Activated B cell treated with CpG ODN at 0.5 μM for 24 hours (primary cell): Measurements from ENCODE around the gene TBC1D2B. TPM values are rescaled to one million over a fixed set of nuclear protein-coding genes. Genes with fewer than 3 reads are reported as not detected.

Experiments
- ATAC-seq: fragments of 200-7000 bp; cut with Tn5 transposase; one replicate; pipeline ENCODE4 v1.10.0; 2021; ENCODE audit warnings: low read depth, mild to moderate bottlenecking, moderate library complexity
- CTCF ChIA-PET: fragments of 350-600 bp; sonication (Branson Sonifier 250); formaldehyde crosslinking; loops from one replicate; lab custom pipeline; 2021; ENCODE audit warnings: antibody characterized with exemption; lab: Charles Lee
- POLR2A ChIA-PET: fragments of 350-600 bp; sonication (Branson Sonifier 250); formaldehyde crosslinking; loops from one replicate; lab custom pipeline; 2021; ENCODE audit warnings: antibody characterized with exemption; lab: Charles Lee
- DNase-seq: peaks from one replicate; pipeline ENCODE4 v3.0.0; 2022
- H3K27ac Mint-ChIP-seq: one replicate; pipeline ENCODE4 v1.8.0; 2020; ENCODE audit warnings: mixed read lengths
- H3K27me3 Mint-ChIP-seq: one replicate; pipeline ENCODE4 v1.8.0; 2021; ENCODE audit warnings: mixed read lengths
- H3K36me3 Mint-ChIP-seq: one replicate; pipeline ENCODE4 v1.8.0; 2021; ENCODE audit warnings: low read depth, mixed read lengths
- H3K4me1 Mint-ChIP-seq: one replicate; pipeline ENCODE4 v1.8.0; 2021; ENCODE audit warnings: mixed read lengths
- H3K4me3 Mint-ChIP-seq: one replicate; pipeline ENCODE4 v1.8.0; 2020; ENCODE audit warnings: mild to moderate bottlenecking, mixed read lengths
- H3K9me3 Mint-ChIP-seq: one replicate; pipeline ENCODE4 v1.8.0; 2020; ENCODE audit warnings: mixed read lengths
- CTCF ChIP-seq: fragments of 200-600 bp; IDR thresholded peaks from one replicate; pipeline ENCODE4 v1.8.0; 2022; ENCODE audit warnings: antibody characterized with exemption, mild to moderate bottlenecking
- intact Hi-C: fragments of 100-400 bp; cut with micrococcal nuclease; formaldehyde crosslinking; loops from one replicate; pipeline ENCODE4 v1.15.1; 2024
- total RNA-seq: library from RNA; stranded (reverse); gene quantifications from 2 replicates; pipeline ENCODE4 v1.2.3, GENCODE V29; 2022

Gene TBC1D2B
- total RNA-seq, 1 donor from 2014 or later, result 13.7 TPM

DNA sequence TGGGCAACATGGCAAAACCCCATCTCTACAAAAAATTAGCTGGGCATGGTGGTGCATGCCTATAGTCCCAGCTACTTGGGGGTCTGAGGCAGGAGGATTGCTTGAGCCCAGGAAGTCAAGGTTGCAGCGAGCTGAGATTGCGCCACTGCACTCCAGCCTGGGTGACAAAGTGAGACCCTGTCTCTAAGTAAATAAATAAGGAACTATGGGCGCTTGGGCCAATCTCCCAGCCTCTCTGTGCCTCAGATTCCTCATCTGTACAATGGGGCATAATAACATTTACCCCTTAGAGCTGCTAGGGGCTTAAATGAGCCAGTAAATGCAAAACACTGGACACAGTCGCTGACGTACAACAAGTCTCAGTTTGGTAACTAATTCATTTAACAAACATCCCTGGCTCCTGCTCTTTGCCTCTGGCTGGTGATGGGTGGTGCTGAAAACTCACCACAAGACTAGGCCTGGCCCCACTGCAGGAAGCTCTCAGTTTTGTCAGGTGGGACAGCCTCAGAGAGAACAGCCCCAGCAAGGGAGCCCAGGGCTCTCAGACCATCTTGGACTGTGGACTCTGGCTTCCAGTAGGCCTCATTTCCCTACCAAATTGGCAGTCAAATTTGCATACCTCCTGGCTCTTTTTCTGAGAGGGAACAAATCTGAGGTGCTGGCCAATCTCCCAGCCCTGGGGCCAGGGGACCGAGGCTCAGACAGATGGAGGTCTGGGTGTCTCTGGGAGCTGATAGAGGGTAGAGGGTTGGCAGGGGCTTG lies 6.4 kb upstream of the TBC1D2B start:
- no peak for ATAC-seq
- CTCF ChIA-PET, result interaction anchor here (1.4 kb wide), 1 partner anchor 24 kb away, joined by 4 read pairs; no protein-coding TSS in a partner anchor
- DNase-seq, result no peak
- no peak overlapping the region for H3K27ac Mint-ChIP-seq
- intact Hi-C loops, result no loop called here
- no peaks in the 10 kb centered on the region for H3K27me3 Mint-ChIP-seq
- H3K9me3 Mint-ChIP-seq, result no peaks in the 10 kb centered on the region
- POLR2A ChIA-PET, result interaction anchor here (1.7 kb wide), 1 partner anchor 49 kb away, joined by 4 read pairs; no protein-coding TSS in a partner anchor
- no peaks in the 10 kb centered on the region for H3K36me3 Mint-ChIP-seq
- TF ChIP-seq CTCF, result no peak
- no peak overlapping the region for H3K4me3 Mint-ChIP-seq
- H3K4me1 Mint-ChIP-seq, result peaks cover 23% of the 10 kb centered on the region

GRCh38 chr15:78083186-78083585 lies 5.7 kb upstream of the TBC1D2B start:
- intact Hi-C loops, result no loop called here
- ChIA-PET CTCF (interaction anchor here (1.4 kb wide), 1 partner anchor 25 kb away, joined by 4 read pairs; no protein-coding TSS in a partner anchor), POLR2A (interaction anchor here (1.7 kb wide), 1 partner anchor 48 kb away, joined by 4 read pairs; no protein-coding TSS in a partner anchor)
- Mint-ChIP-seq H3K9me3 (no peaks in the 10 kb centered on the region), H3K36me3 (no peaks in the 10 kb centered on the region), H3K4me3 (no peak overlapping the region), H3K27ac (no peak overlapping the region), H3K4me1 (peaks cover 16% of the 10 kb centered on the region), H3K27me3 (no peaks in the 10 kb centered on the region)
- no peak for ATAC-seq
- TF ChIP-seq CTCF, result no peak
- DNase-seq, result no peak

DNA sequence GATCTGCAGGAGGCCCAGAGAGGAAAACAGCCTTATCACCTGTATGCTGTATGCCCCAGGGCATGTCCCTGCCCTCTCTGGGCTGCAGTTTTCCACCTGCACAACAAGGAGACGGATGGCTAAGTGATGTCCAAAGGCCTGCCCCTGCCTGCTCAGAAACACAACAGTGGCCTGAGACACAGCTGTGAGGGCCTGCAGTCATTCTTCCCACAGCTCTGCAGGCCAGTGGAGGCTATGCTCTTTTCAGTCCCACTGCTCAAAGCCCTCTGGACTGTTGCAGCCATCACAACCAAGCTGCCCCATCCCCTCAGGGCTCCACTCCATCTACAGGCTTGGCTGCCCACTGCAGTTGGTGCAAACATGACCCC lies 5.2 kb upstream of the TBC1D2B start:
- Mint-ChIP-seq H3K4me3 (no peak overlapping the region), H3K27ac (no peak overlapping the region), H3K36me3 (no peaks in the 10 kb centered on the region), H3K27me3 (no peaks in the 10 kb centered on the region), H3K4me1 (peaks cover 16% of the 10 kb centered on the region), H3K9me3 (no peaks in the 10 kb centered on the region)
- DNase-seq (no peak), ATAC-seq (no peak)
- intact Hi-C loops, result no loop called here
- no peak for TF ChIP-seq CTCF
- ChIA-PET POLR2A (interaction anchor here (1.7 kb wide), 1 partner anchor 47 kb away, joined by 4 read pairs; no protein-coding TSS in a partner anchor), CTCF (interaction anchor here (1.4 kb wide), 1 partner anchor 26 kb away, joined by 4 read pairs; no protein-coding TSS in a partner anchor)

DNA sequence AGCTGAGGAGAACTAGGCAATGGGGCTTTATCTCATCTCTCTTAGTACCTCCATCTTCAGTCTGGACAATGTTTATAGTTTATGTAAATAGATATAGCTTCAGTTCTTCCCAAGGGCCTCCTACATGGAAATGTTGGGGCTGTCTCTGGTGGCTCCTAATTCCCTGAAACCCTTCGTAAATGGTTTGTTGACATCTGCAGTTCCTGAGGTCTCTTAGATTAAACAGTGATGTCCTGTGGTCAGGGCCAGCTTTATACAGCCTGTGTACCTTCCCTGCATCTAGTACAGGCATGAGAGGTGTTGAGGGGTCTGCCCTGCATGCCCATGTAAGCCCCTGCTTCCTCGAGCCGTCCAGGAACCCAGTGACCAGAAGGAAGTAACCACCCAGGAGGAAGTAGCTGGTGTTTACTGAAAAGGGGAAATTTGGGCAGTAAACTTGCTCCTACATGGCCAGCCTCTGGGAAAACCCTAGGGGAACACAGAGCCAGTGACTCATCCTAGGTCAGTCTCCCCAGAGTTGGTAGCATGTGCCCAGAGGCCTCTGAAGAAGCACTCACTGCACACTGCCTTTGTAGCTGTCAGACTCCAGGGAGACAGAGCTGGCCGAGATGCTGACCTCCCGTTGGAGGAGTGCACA lies 4.7 kb upstream of the TBC1D2B start:
- H3K4me3 Mint-ChIP-seq, result no peak overlapping the region

More for the DNA sequence above, 4.7 kb upstream of the TBC1D2B start:
- Mint-ChIP-seq H3K27me3 (no peaks in the 10 kb centered on the region), H3K27ac (no peak overlapping the region), H3K36me3 (no peaks in the 10 kb centered on the region), H3K9me3 (no peaks in the 10 kb centered on the region), H3K4me1 (peaks cover 14% of the 10 kb centered on the region)
- ATAC-seq (no peak), DNase-seq (no peak)
- TF ChIP-seq CTCF, result no peak
- CTCF ChIA-PET, result interaction anchor here (1.4 kb wide), 1 partner anchor 26 kb away, joined by 4 read pairs; no protein-coding TSS in a partner anchor
- POLR2A ChIA-PET, result no interaction called here
- intact Hi-C loops, result no loop called here
